HG03565 (cell line): ENCODE measurements around the gene SEMA4G.

Experiments used
- ATAC-seq: cut with Tn5 transposase; IDR thresholded peaks from one replicate; pipeline ENCODE4 v1.9.1; 2021; ENCODE audit warnings: mild to moderate bottlenecking, moderate library complexity; ENCODE audit not compliant: unreplicated experiment

Gene SEMA4G

GRCh38 chr10:100987685-100988049 is 18.4 kb downstream of the SEMA4G start:
- no peak for ATAC-seq

- no peak for ATAC-seq
These were observed 18.9 kb downstream of the SEMA4G start for GRCh38 chr10:100988166-100988565.

GRCh38 chr10:100989088-100989487 is 19.8 kb downstream of the SEMA4G start:
- ATAC-seq = no peak

- ATAC-seq = no peak
These were observed 24.8 kb downstream of the SEMA4G start for GRCh38 chr10:100993986-100994708.

GRCh38 chr10:100995181-100995580 is 25.9 kb downstream of the SEMA4G start:
- no peak for ATAC-seq

GRCh38 chr10:100996678-100997359 is 27.5 kb downstream of the SEMA4G start:
- no peak for ATAC-seq

- no peak for ATAC-seq
These were observed 28.3 kb downstream of the SEMA4G start for GRCh38 chr10:100997360-100998182.

GRCh38 chr10:100998183-100998990 is 29.1 kb downstream of the SEMA4G start:
- no peak for ATAC-seq

GRCh38 chr10:100998991-100999741 is 29.9 kb downstream of the SEMA4G start:
- ATAC-seq = peak; percentile 40

GRCh38 chr10:100999742-101000126 is 30.4 kb downstream of the SEMA4G start, which contains the start of gene LZTS2:
LZTS2 (plus strand) TSS chr10:100999808; CDS start chr10:101002539, 2,731 bp downstream.
- no peak for ATAC-seq

GRCh38 chr10:101000127-101000914 is 31.0 kb downstream of the SEMA4G start:
- ATAC-seq = no peak

- no peak for ATAC-seq
These were observed 31.8 kb downstream of the SEMA4G start for GRCh38 chr10:101000915-101001658.

GRCh38 chr10:101001659-101002035 is 32.3 kb downstream of the SEMA4G start:
- no peak for ATAC-seq

GRCh38 chr10:101002456-101002855 is 33.2 kb downstream of the SEMA4G start:
- ATAC-seq = no peak

GRCh38 chr10:101003639-101004206 is 34.4 kb downstream of the SEMA4G start:
- no peak for ATAC-seq

GRCh38 chr10:101005361-101005760 is 36.1 kb downstream of the SEMA4G start:
- no peak for ATAC-seq

GRCh38 chr10:101005869-101006567 is 36.7 kb downstream of the SEMA4G start:
- no peak for ATAC-seq
